A549 treated with CpdA at 1 μM for 4 hours (cell line): Measurements from ENCODE around the gene ARHGEF1. TPM values are rescaled to one million over a fixed set of nuclear protein-coding genes. Genes with fewer than 3 reads are reported as not detected.

Experiments used
- total RNA-seq: library from RNA; stranded (reverse); fragments of 200-300 nt; extraction: Qiagen RNA extraction; gene quantifications from 5 replicates; pipeline ENCODE4 v1.2.3, GENCODE V29; 2022; ENCODE audit warnings: low read depth

Gene ARHGEF1
- 87.0 to 126 TPM (median 107 TPM) in 5 replicates for total RNA-seq

DNA sequence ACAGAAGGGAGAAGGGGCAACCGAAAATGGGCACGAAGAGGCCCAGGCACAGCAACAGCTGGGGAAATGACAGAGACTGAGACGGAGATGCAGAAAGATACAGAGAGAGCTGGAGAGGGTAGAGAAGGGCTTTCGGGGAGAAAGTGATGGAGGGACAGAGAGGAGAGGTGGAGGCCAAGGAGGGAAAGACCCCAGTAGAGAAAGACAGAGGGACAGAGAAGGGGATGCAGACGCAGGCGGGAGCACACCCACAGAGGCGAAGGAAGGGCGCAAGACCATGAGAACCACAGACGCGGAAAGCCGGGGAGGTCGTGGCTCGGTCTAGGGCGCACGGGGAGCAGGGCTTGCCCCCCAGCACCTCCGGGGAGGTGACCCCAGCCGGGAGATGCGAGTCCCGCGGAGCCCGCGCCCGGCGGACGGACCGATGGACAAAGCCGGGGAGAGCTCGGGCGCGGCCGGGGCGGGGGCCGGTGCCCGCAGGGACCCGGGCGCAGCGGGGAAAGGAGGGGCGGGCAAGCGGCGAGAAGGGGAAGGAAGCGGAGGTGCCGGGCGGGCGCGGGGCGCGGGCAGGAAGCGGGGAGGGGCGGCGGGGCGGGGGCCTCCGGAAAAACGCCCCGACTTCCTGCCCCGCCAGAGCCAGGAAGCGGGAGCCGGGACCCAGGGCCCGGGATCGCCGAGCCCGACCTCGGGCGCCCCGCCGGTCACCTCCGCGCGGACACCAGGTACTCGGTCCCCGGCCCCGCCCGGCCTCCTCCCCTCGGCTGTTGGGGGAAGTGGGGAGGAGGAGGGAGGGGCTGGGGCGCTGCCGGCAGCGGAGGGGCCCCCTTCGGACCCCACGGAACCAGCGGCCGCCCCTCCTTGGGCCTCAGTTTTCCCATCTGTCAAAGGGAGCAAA is at the start of gene ARHGEF1:
Gene ARHGEF1, plus strand, starts transcription at position 617 of the 895 bp plus-strand sequence. CDS start 4,899 bp downstream, outside the sequence.

DNA sequence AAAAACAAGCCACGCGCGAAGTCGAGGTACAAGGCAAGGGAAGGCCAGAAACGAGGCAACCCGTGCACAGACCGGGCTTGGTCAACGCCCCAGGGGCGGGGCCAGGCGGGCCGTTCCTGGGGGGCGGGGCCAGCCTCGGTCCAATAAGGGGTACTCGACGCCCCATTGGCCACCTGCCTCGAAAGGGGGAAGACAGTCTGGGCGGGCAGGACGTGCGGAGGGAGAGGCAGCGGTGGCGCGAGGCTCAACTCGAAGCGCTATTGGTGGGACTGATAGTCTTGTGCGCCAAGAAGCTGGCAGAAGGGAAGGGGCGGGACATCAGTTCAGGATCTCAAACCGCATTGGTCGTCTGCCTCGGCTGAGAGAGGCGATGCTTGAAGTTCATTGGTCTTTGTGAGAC is 38.4 kb upstream of the ARHGEF1 start, which contains the start of gene LYPD4:
Gene LYPD4, minus strand, starts transcription at position 83 of the 400 bp plus-strand sequence. CDS start 5,398 bp downstream, outside the sequence.

DNA sequence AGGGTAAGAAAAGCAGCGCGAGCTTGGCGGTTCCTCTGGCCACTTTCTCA is 38.2 kb upstream of the ARHGEF1 start, which contains the start of gene DMRTC2:
Gene DMRTC2, plus strand, starts transcription at position 42 of the 50 bp plus-strand sequence. CDS start 2,387 bp downstream, outside the sequence.

DNA sequence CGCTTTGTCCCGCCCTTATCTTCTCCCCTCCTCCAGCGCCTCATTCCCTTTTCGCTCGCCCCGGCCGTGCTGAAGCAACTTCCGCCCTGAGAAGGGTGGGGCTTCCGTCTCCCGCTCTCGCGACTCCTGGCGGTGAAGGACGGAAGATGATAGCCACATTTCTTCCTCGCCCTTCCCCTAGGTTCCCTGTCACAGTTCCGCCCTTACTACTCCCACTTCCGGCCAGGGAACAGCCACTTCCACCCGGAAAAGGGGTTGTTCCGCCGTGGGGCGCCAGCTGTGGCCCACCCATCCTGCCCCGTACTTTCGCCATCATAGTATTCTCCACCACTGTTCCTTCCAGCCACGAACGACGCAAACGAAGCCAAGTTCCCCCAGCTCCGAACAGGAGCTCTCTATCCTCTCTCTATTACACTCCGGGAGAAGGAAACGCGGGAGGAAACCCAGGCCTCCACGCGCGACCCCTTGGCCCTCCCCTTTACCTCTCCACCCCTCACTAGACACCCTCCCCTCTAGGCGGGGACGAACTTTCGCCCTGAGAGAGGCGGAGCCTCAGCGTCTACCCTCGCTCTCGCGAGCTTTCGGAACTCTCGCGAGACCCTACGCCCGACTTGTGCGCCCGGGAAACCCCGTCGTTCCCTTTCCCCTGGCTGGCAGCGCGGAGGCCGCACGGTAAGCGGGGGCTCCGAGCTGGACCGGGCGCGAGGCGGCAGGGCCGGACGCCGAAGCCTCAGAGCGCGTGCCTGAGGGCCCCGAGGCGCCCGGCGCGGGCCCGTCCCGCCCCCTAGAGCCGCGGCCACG is 23.2 kb upstream of the ARHGEF1 start, which contains the start of gene RPS19:
Gene RPS19, plus strand, starts transcription at position 638 of the 801 bp plus-strand sequence. CDS start 520 bp downstream, outside the sequence.

DNA sequence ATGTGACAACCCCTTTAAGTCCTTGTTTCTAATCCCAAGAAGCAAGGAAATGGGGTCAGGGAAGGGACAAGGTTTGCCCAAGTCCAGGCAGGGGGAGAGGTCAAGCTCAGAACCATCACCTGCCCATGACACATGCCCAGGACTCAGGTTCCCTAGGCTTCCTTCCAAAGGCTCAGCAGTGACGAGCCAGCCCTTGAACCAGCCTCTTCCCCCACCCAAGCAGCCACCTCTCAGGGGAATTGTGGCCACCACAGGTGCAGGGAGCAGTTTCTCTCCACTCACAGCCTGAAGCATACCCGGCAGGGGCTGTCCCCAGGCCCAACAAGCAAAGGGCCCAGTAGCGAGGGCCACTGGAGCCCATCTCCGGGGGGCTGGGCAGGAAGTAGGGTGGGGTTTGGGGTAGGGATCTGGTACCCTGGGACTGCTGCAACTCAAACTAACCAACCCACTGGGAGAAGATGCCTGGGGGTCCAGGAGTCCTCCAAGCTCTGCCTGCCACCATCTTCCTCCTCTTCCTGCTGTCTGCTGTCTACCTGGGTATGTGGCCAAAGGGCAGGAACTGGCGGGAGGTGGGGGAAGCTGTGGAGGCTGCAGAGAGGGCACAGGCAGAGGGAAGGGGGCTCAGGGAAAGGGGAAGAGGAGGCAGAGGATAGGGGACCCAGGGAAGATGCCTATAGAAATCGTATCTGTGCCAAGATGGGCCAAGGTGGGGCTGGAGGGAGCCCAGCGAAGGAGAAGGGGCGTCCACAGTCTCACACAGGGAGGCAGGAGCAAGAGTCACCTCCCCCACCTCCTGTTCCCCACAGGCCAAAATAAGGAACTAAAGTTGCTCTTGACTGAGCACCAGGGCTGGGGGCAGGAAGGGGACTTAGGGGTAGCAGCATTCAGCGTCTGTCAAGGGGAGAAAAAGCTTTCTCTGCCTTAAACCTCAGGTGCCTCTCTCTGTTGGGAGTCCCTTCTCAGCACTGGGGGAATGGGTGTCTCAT is 5.8 kb upstream of the ARHGEF1 start, which contains the start of gene CD79A:
Gene CD79A, plus strand, starts transcription at position 433 of the 986 bp plus-strand sequence. Its CDS starts 26 bp downstream, at position 459.

GRCh38 chr19:41928221-41928683 is 45.3 kb downstream of the ARHGEF1 start, which contains the start of gene ERFL:
Gene ERFL (minus strand): TSS chr19:41928449. CDS start chr19:41912919, 15,530 bp downstream.

Other genes with a start within 250 kb of the ARHGEF1 start
- gene CEACAM7, start 194.9 kb upstream of the ARHGEF1 start, total RNA-seq = 0.02 TPM in 1 of 5 replicates, not detected in the others
- gene CEACAM5, start 174.6 kb upstream of the ARHGEF1 start, total RNA-seq = 1.8 to 2.7 TPM (median 2.4 TPM) in 5 replicates
- gene CEACAM6, start 127.7 kb upstream of the ARHGEF1 start, total RNA-seq = 19.9 to 28.7 TPM (median 26.1 TPM) in 5 replicates
- not detected in 5 replicates for gene CEACAM3, start 86.6 kb upstream of the ARHGEF1 start, total RNA-seq
- gene LYPD4, start 38.5 kb upstream of the ARHGEF1 start, total RNA-seq = not detected in 5 replicates
- gene DMRTC2, start 38.1 kb upstream of the ARHGEF1 start, total RNA-seq = not detected in 5 replicates
- 8,931 to 10,409 TPM (median 9,359 TPM) in 5 replicates for gene RPS19, start 22.9 kb upstream of the ARHGEF1 start, total RNA-seq
- 0.52 to 1.3 TPM (median 1.0 TPM) in 5 replicates for gene CD79A, start 5.9 kb upstream of the ARHGEF1 start, total RNA-seq
- 0.21 to 0.35 TPM (median 0.26 TPM) in 5 replicates for gene ERFL, start 45.3 kb downstream of the ARHGEF1 start, total RNA-seq
- gene RABAC1, start 76.1 kb downstream of the ARHGEF1 start, total RNA-seq = 178 to 267 TPM (median 257 TPM) in 5 replicates
- 3.5 to 5.1 TPM (median 4.9 TPM) in 5 replicates for gene ATP1A3, start 111.0 kb downstream of the ARHGEF1 start, total RNA-seq
- 0.42 to 0.93 TPM (median 0.57 TPM) in 5 replicates for gene GRIK5, start 187.0 kb downstream of the ARHGEF1 start, total RNA-seq
- gene ZNF574, start 193.0 kb downstream of the ARHGEF1 start, total RNA-seq = 27.9 to 38.6 TPM (median 37.0 TPM) in 5 replicates
- 0.27 to 0.55 TPM (median 0.48 TPM) in 5 replicates for gene POU2F2, start 249.3 kb downstream of the ARHGEF1 start, total RNA-seq